ENCODE results near the gene FER.

- no peak for TF ChIP-seq CTCF (IDR thresholded peaks at IDR 0.05)
- no peak for TF ChIP-seq POLR2A (IDR thresholded peaks at IDR 0.05)
Measured at GRCh38 chr5:108715408-108715807, 32.3 kb upstream of the FER start.
